GM18502 (cell line): Measurements from ENCODE around the gene STRA8.
A peak's percentile ranks its signal among the peaks of the same experiment; 100 is the strongest.

Source experiments
- ATAC-seq: cut with Tn5 transposase; IDR thresholded peaks from one replicate; pipeline ENCODE4 v1.9.1; 2021; ENCODE audit warnings: mild to moderate bottlenecking; ENCODE audit not compliant: unreplicated experiment, poor library complexity

STRA8 gene

GRCh38 chr7:135262623-135263320 lies 29.1 kb downstream of the STRA8 start:
- ATAC-seq = no peak

GRCh38 chr7:135263321-135263970 lies 29.8 kb downstream of the STRA8 start:
- no peak for ATAC-seq

GRCh38 chr7:135265637-135266036 lies 32.0 kb downstream of the STRA8 start:
- ATAC-seq = no peak

- no peak for ATAC-seq
Measured at GRCh38 chr7:135269921-135270320, 36.3 kb downstream of the STRA8 start.

GRCh38 chr7:135270577-135271254 lies 37.1 kb downstream of the STRA8 start:
- ATAC-seq = no peak

GRCh38 chr7:135271255-135271615 lies 37.6 kb downstream of the STRA8 start:
- ATAC-seq = no peak

- no peak for ATAC-seq
Measured at GRCh38 chr7:135272303-135272702, 38.7 kb downstream of the STRA8 start.

- no peak for ATAC-seq
Measured at GRCh38 chr7:135273581-135273980, 39.9 kb downstream of the STRA8 start.

- peak; percentile 81 for ATAC-seq
Measured at GRCh38 chr7:135274495-135275268, 41.0 kb downstream of the STRA8 start.

- ATAC-seq = no peak
Measured at GRCh38 chr7:135275971-135276580, 42.4 kb downstream of the STRA8 start.

- ATAC-seq = no peak
Measured at GRCh38 chr7:135277161-135277560, 43.5 kb downstream of the STRA8 start.

GRCh38 chr7:135281363-135281949 lies 47.8 kb downstream of the STRA8 start:
- peak; percentile 99 for ATAC-seq

- no peak for ATAC-seq
Measured at GRCh38 chr7:135282561-135283254, 49.1 kb downstream of the STRA8 start.

- no peak for ATAC-seq
Measured at GRCh38 chr7:135283959-135284638, 50.5 kb downstream of the STRA8 start.

GRCh38 chr7:135285547-135286233 lies 52.1 kb downstream of the STRA8 start:
- no peak for ATAC-seq

GRCh38 chr7:135286876-135287275 lies 53.2 kb downstream of the STRA8 start:
- no peak for ATAC-seq

- no peak for ATAC-seq
Measured at GRCh38 chr7:135290594-135290993, 57.0 kb downstream of the STRA8 start.

- ATAC-seq = no peak
Measured at GRCh38 chr7:135291809-135292253, 58.2 kb downstream of the STRA8 start.
